PC-9 (cell line): ENCODE results near the gene ZNF618.

ENCODE experiments used
- EZH2 ChIP-seq: fragments of 200-600 bp; sonication (generic); IDR thresholded peaks from 2 replicates; pipeline ENCODE4 v1.8.0; 2017; ENCODE audit warnings: antibody characterized with exemption, low read depth
- TF ChIP-seq, protein P1 (sequence below): fragments of 200-600 bp; sonication (generic); conservative IDR thresholded peaks from 2 replicates; pipeline ENCODE4 v1.6.1; 2017; ENCODE audit warnings: mixed run types, antibody characterized with exemption, mild to moderate bottlenecking, moderate library complexity

GRCh38 chr9:113988385-113989016 is 112.4 kb downstream of the ZNF618 start:
- TF ChIP-seq, protein P1, sequence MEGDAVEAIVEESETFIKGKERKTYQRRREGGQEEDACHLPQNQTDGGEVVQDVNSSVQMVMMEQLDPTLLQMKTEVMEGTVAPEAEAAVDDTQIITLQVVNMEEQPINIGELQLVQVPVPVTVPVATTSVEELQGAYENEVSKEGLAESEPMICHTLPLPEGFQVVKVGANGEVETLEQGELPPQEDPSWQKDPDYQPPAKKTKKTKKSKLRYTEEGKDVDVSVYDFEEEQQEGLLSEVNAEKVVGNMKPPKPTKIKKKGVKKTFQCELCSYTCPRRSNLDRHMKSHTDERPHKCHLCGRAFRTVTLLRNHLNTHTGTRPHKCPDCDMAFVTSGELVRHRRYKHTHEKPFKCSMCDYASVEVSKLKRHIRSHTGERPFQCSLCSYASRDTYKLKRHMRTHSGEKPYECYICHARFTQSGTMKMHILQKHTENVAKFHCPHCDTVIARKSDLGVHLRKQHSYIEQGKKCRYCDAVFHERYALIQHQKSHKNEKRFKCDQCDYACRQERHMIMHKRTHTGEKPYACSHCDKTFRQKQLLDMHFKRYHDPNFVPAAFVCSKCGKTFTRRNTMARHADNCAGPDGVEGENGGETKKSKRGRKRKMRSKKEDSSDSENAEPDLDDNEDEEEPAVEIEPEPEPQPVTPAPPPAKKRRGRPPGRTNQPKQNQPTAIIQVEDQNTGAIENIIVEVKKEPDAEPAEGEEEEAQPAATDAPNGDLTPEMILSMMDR: no peak
- TF ChIP-seq EZH2: no peak
